H9 (cell line): ENCODE results near the gene THBS2. TPM values are rescaled to one million over a fixed set of nuclear protein-coding genes. Genes with fewer than 3 reads are reported as not detected.

Experiments
- DNase-seq: peaks from one replicate; pipeline ENCODE4 v3.0.0-alpha.2; 2017
- H2AFZ ChIP-seq: one replicate; pipeline ENCODE4 v1.6.1; 2013; ENCODE audit warnings: mild to moderate bottlenecking, low read length, control low read depth, moderate library complexity
- H2AK5ac ChIP-seq: 2 replicates; pipeline ENCODE4 v1.6.1; 2013; ENCODE audit warnings: low read length, control low read depth, mixed read lengths; ENCODE audit not compliant: insufficient read length
- H2BK120ac ChIP-seq: one replicate; pipeline ENCODE4 v1.6.1; 2013; ENCODE audit warnings: low read depth, mild to moderate bottlenecking, low read length, control low read depth, inconsistent platforms; ENCODE audit not compliant: poor library complexity, severe bottlenecking
- H2BK12ac ChIP-seq: 2 replicates; pipeline ENCODE4 v1.6.1; 2013; ENCODE audit warnings: low read length, control low read depth, mixed read lengths, low read depth; ENCODE audit not compliant: insufficient read length
- H2BK15ac ChIP-seq: 2 replicates; pipeline ENCODE4 v1.6.1; 2013; ENCODE audit warnings: low read depth, low read length, control low read depth
- H2BK20ac ChIP-seq: one replicate; pipeline ENCODE4 v1.6.1; 2013; ENCODE audit warnings: low read depth, mild to moderate bottlenecking, low read length, control low read depth, inconsistent platforms; ENCODE audit not compliant: poor library complexity, severe bottlenecking
- H2BK5ac ChIP-seq: 2 replicates; pipeline ENCODE4 v1.6.1; 2013; ENCODE audit warnings: low read length, control low read depth, mixed read lengths; ENCODE audit not compliant: insufficient read length
- H3K14ac ChIP-seq: 2 replicates; pipeline ENCODE4 v1.6.1; 2013; ENCODE audit warnings: low read length, control low read depth; ENCODE audit not compliant: insufficient read depth
- H3K18ac ChIP-seq: 2 replicates; pipeline ENCODE4 v1.6.1; 2013; ENCODE audit warnings: low read depth, mild to moderate bottlenecking, mixed read lengths, low read length, control low read depth; ENCODE audit not compliant: insufficient read length
- H3K23ac ChIP-seq: 2 replicates; pipeline ENCODE4 v1.6.1; 2013; ENCODE audit warnings: low read length, control low read depth, mixed read lengths, low read depth; ENCODE audit not compliant: insufficient read length
- H3K23me2 ChIP-seq: 2 replicates; pipeline ENCODE4 v1.6.1; 2013; ENCODE audit warnings: low read depth, mild to moderate bottlenecking, mixed read lengths, low read length, control low read depth; ENCODE audit not compliant: insufficient read length, poor library complexity, severe bottlenecking
- H3K27ac ChIP-seq: 2 replicates; pipeline ENCODE4 v1.5.1; 2013; ENCODE audit warnings: low read length, control low read depth, mixed read lengths, low read depth; ENCODE audit not compliant: insufficient read length
- H3K27me3 ChIP-seq: 2 replicates; pipeline ENCODE4 v1.6.1; 2013; ENCODE audit warnings: low read length, control low read depth, inconsistent platforms; ENCODE audit not compliant: insufficient read depth
- H3K4ac ChIP-seq: 2 replicates; pipeline ENCODE4 v1.6.1; 2013; ENCODE audit warnings: low read depth, mild to moderate bottlenecking, control low read depth, inconsistent platforms, low read length, moderate library complexity
- H3K4me1 ChIP-seq: 2 replicates; pipeline ENCODE4 v1.6.1; 2013; ENCODE audit warnings: low read length, control low read depth, inconsistent platforms; ENCODE audit not compliant: insufficient read depth
- H3K4me2 ChIP-seq: 2 replicates; pipeline ENCODE4 v1.6.1; 2013; ENCODE audit warnings: low read length, control low read depth, mixed read lengths; ENCODE audit not compliant: insufficient read length, insufficient read depth
- H3K56ac ChIP-seq: 2 replicates; pipeline ENCODE4 v1.6.1; 2013; ENCODE audit warnings: low read depth, mild to moderate bottlenecking, mixed read lengths, low read length, control low read depth; ENCODE audit not compliant: insufficient read length
- H3K79me1 ChIP-seq: 2 replicates; pipeline ENCODE4 v1.6.1; 2013; ENCODE audit warnings: low read depth, mild to moderate bottlenecking, moderate library complexity, low read length, control low read depth, inconsistent platforms; ENCODE audit not compliant: insufficient read depth, poor library complexity, severe bottlenecking
- H3K79me2 ChIP-seq: 2 replicates; pipeline ENCODE4 v1.6.1; 2013; ENCODE audit warnings: low read length, control low read depth, inconsistent platforms; ENCODE audit not compliant: insufficient read depth
- H3K9ac ChIP-seq: 2 replicates; pipeline ENCODE4 v1.6.1; 2013; ENCODE audit warnings: low read length, control low read depth, mixed read lengths; ENCODE audit not compliant: insufficient read length; ENCODE audit errors: extremely low read depth
- H3K9me3 ChIP-seq: one replicate; pipeline ENCODE4 v1.6.1; 2013; ENCODE audit warnings: low read depth, low read length, inconsistent platforms; ENCODE audit not compliant: control insufficient read depth
- H3T11ph ChIP-seq: one replicate; pipeline ENCODE4 v1.6.1; 2013; ENCODE audit warnings: mild to moderate bottlenecking, low read length, control low read depth, inconsistent platforms
- H4K20me1 ChIP-seq: one replicate; pipeline ENCODE4 v1.6.1; 2013; ENCODE audit not compliant: control insufficient read depth, insufficient read length, insufficient read depth
- H4K5ac ChIP-seq: 2 replicates; pipeline ENCODE4 v1.6.1; 2013; ENCODE audit warnings: low read depth, mild to moderate bottlenecking, mixed read lengths, low read length, control low read depth; ENCODE audit not compliant: insufficient read length
- H4K8ac ChIP-seq: replicated peaks from 2 replicates; pipeline ENCODE4 v1.6.1; 2013; ENCODE audit warnings: low read length, control low read depth, mixed read lengths, low read depth; ENCODE audit not compliant: insufficient read length
- H4K91ac ChIP-seq: 2 replicates; pipeline ENCODE4 v1.6.1; 2013; ENCODE audit warnings: low read depth, mild to moderate bottlenecking, moderate library complexity, mixed read lengths, low read length, control low read depth; ENCODE audit not compliant: insufficient read length
- H3K27ac Mint-ChIP-seq, 3 experiments: 2 replicates in 2 of 3; 3 replicates in 1 of 3; pipeline ENCODE4 v1.8.0; 2020 to 2021; ENCODE audit warnings: mixed read lengths in 3 of 3, mild to moderate bottlenecking in 1 of 3, moderate library complexity in 1 of 3
- H3K27me3 Mint-ChIP-seq: 2 replicates; pipeline ENCODE4 v1.8.0; 2021; ENCODE audit warnings: low read depth, mild to moderate bottlenecking, moderate library complexity, mixed read lengths
- H3K36me3 Mint-ChIP-seq, 3 experiments: 2 replicates in 2 of 3; 3 replicates in 1 of 3; pipeline ENCODE4 v1.8.0; 2020 to 2021; ENCODE audit warnings: low read depth in 3 of 3, mixed read lengths in 3 of 3; ENCODE audit not compliant: insufficient read depth in 1 of 3
- H3K4me1 Mint-ChIP-seq, 2 experiments: 2 replicates each; pipeline ENCODE4 v1.8.0; 2020; ENCODE audit warnings: mixed read lengths in 2 of 2
- H3K4me3 Mint-ChIP-seq, 2 experiments: 2 replicates in 1 of 2; 3 replicates in 1 of 2; pipeline ENCODE4 v1.8.0; 2020 to 2021; ENCODE audit warnings: mild to moderate bottlenecking in 2 of 2, mixed read lengths in 2 of 2, moderate library complexity in 1 of 2
- H3K9me3 Mint-ChIP-seq, 2 experiments: 2 replicates in 1 of 2; 3 replicates in 1 of 2; pipeline ENCODE4 v1.8.0; 2020; ENCODE audit warnings: mild to moderate bottlenecking in 2 of 2, mixed read lengths in 2 of 2, moderate library complexity in 1 of 2
- CTCF ChIP-seq: fragments of 200-600 bp; sonication (generic); conservative IDR thresholded peaks from 3 replicates; pipeline ENCODE4 v1.8.0; 2021; ENCODE audit warnings: antibody characterized with exemption, mild to moderate bottlenecking
- WGBS: extraction: QIAGEN DNeasy Blood & Tissue Kit; methylation state at CpG from one replicate; pipeline ENCODE4 v1.1.7; 2013; ENCODE audit warnings: missing lambda C conversion rate, low lambda C conversion rate, mixed read lengths; ENCODE audit not compliant: insufficient read length; ENCODE audit errors: extremely low coverage; 5-methylcytosine and 5-hydroxymethylcytosine counted together
- total RNA-seq: library from RNA; stranded (reverse); gene quantifications from 2 replicates; pipeline ENCODE4 v1.2.1, GENCODE V29; 2021

Gene THBS2
- total RNA-seq, 1 experiment from 2014 or later, result 14.7 TPM

- Histone ChIP-seq H3K23ac (no peak overlapping the region), H3K18ac (no peak overlapping the region), H3K27me3 (no peaks in the 10 kb centered on the region), H3T11ph (no peak overlapping the region), H3K79me1 (no peaks in the 10 kb centered on the region), H3K4ac (no peak overlapping the region), H3K4me1 (no peaks in the 10 kb centered on the region; the same call in 1 of the 2 replicates), H3K9me3 (no peaks in the 10 kb centered on the region), H4K8ac (no peak overlapping the region), H2BK12ac (no peak overlapping the region), H3K14ac (no peak overlapping the region), H3K27ac (no peak overlapping the region), H2AFZ (no peak overlapping the region), H3K56ac (no peak overlapping the region), H2BK20ac (no peak overlapping the region), H4K5ac (no peak overlapping the region), H3K79me2 (no peaks in the 10 kb centered on the region), H4K91ac (no peak overlapping the region), H3K4me2 (no peak overlapping the region), H4K20me1 (no peaks in the 10 kb centered on the region), H2BK120ac (no peak overlapping the region), H3K23me2 (no peaks in the 10 kb centered on the region), H2BK5ac (no peak overlapping the region), H2BK15ac (no peak overlapping the region), H3K9ac (no peak overlapping the region), H2AK5ac (no peak overlapping the region)
- H3K27me3 Mint-ChIP-seq, result no peaks in the 10 kb centered on the region; the same call in none of the 2 replicates
- H3K27ac Mint-ChIP-seq, result no peak overlapping the region
- no peak overlapping the region for H3K4me3 Mint-ChIP-seq
- DNase-seq, result no peak
- no peak for TF ChIP-seq CTCF
- peaks cover 0 to 3% of the 10 kb centered on the region in 2 experiments; a peak in 2 of 5 replicates for H3K9me3 Mint-ChIP-seq
- no peaks in the 10 kb centered on the region; a peak in 1 of 7 replicates for H3K36me3 Mint-ChIP-seq
- 100% methylated on average over 4 of the region's 14 CpGs for WGBS
- H3K4me1 Mint-ChIP-seq, result peaks cover 6 to 10% of the 10 kb centered on the region in 2 experiments
These were observed 38.1 kb upstream of the THBS2 start for GRCh38 chr6:169291646-169292337.
